NCI-H1048 (cell line): Measurements from ENCODE around the gene CIB4.

ENCODE experiments used
- DNase-seq: peaks from one replicate; lab custom pipeline; 2025; lab: John Stamatoyannopoulos, UW

CIB4 gene

DNA sequence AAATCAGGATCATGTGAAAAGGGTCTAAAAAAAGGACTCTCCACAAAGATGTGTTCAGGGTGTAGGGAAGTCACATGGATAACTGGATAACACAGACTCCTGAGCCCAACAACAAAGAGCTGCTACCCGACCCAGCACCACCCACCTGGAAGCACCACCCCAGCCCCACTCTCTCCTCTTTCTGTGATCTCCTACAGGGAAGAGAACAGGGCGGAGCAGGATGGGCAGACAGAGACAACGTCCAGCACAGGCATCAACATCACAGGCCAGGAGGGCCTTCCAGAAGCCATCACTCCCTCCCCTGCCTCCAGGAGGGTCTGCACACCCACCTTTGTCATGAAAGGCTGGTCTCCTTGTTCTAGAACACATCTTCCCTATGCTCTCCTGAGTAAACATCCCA, 1.3 kb upstream of the CIB4 start:
- no peak for DNase-seq

DNA sequence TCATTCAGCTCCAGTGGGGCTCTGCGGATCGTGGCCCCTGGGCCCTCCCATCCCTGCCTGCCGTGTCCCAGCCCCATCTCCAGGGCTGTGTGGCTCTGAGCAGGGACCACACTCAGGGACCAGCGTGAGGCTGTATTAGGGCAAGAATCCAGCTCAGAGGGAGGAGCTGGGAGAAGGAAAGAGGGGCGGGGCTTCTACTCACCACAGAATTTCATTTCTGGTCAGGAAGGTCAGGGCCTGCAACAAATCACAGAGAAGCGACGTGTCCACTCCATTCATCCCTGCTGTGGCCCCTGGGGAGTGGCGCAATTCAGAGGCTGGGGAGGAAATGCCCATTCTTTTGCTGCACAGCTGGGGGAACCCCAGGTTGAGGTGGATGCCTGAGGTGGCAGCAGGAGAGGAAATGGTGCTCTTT, 828 bp downstream of the CIB4 start:
- no peak for DNase-seq

- DNase-seq: no peak
These were observed 1.4 kb downstream of the CIB4 start for GRCh38 chr2:26639685-26640243.

- no peak for DNase-seq
These were observed 3.3 kb downstream of the CIB4 start for GRCh38 chr2:26637811-26638310.

DNA sequence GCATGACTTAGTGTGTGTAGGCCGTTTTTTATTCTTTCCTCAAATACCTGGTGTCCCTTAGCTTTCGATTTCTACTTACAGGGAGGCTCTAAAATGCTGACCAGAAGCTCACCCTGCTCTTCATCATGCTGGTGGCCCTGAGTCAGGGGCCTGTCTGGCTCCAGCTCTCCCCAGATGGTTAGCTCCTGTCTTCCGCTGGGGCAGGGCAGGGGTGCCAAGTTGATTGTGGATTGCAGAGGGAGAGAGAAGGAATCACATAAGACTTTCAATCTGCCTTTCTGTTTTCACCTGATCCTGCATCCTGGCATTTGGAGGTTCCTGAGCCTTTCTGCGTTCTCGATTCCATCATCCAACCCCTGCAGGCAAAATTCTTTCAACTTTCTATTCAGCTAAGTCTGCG, 4.2 kb downstream of the CIB4 start:
- no peak for DNase-seq

DNA sequence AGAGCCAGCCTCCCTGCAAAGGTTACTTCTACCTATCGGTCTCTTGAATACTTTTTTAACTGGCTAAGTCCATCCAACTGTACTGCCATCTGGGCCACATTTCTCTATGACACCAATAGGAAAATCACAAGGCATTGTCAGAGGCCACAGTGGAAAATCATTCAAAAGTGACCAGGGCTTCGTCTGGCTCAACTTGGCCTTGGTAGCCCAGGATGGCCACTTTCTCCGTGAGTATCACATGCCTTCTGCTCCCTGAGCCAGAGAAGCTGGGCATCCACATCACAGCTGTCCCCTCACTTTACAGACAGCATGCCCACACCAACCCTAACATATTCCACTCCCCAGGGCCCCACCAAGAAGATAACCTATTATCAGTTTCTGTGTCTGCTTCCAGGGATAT, 5.8 kb downstream of the CIB4 start:
- DNase-seq: no peak

- DNase-seq: no peak
These were observed 6.4 kb downstream of the CIB4 start for GRCh38 chr2:26634636-26635230.

DNA sequence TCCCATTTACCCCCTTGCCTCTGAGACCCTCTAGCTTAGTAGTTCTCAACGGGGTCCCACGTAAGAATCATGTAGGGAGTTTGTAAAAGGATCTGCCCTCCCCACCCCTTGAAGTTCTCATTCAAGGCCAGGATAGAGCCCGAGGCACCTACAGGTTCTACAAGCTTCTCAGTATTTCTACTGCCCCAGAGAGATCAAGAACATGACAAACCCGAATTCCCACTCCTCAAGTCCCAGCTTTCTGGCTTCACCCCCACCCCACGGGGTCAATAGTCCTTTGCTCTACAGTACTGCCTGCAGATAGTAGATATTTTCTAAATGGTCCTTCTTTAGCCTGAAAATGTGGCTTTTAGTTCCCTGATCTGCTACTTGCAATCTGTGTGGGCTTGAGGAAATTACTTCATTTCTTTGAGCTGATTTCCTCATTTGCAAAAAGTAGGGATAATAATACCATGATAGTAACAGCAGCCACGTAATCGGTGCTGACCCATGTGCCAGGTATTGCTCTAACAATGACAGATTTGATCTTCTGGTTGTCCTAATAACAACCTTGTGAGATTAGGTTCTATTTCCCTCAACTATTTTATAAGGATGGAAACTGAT, 7.1 kb downstream of the CIB4 start:
- no peak for DNase-seq

GRCh38 chr2:26633351-26633945, 7.7 kb downstream of the CIB4 start:
- no peak for DNase-seq

- DNase-seq: no peak
These were observed 8.5 kb downstream of the CIB4 start for GRCh38 chr2:26632624-26633185.

GRCh38 chr2:26631401-26632170, 9.6 kb downstream of the CIB4 start:
- no peak for DNase-seq

DNA sequence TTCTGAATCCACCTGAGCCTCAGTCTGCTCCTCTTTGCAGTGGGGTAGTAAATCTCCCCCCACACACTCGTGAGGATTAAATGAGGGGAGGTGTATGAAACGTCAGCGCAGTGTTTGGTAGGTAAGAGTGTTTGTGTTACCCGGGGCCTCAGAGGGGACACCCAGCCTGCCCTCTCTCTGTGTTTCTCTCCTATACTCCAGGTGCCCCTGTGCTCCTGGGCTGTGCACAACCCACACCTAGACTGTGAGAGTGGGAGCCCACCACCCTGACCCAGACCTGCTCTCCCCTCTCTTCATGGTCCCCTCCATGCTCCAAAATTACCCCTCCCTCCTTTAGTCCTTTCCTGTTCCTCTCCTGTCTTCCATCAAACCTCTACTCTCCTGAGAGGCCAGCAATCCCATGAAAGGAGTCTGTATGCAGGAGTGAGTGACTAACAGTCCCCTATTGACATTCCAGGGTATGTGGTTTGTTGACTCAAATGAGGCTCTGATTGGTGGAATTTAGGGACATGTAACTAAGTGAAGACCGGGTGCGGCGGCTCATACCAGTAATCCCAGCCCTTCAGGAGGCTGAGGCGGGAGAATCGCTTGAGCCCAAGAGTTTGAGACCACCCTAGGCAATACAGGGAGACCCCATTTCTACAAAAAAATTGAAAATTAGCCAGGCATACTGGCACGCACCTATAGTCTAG, 10.4 kb downstream of the CIB4 start:
- no peak for DNase-seq

DNA sequence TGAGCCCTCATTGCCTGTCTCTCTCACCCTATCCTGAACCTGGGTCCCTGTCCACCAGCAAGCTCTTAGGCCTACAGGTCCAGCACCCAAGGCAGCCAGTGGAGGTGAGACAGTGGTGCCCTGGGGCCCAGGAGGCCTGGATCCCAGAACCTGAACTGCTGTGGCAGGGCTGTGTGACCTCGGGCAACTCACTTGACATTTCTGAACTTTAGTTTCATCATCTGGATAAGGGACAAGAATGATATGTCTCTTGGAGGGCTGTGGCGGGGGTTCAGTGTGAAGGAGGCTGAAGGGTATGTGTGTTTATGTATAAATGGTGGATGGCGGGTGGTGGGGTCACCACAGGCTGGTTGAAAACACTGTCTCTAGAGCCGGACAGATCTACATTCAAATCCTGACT, 10.9 kb downstream of the CIB4 start:
- no peak for DNase-seq

DNA sequence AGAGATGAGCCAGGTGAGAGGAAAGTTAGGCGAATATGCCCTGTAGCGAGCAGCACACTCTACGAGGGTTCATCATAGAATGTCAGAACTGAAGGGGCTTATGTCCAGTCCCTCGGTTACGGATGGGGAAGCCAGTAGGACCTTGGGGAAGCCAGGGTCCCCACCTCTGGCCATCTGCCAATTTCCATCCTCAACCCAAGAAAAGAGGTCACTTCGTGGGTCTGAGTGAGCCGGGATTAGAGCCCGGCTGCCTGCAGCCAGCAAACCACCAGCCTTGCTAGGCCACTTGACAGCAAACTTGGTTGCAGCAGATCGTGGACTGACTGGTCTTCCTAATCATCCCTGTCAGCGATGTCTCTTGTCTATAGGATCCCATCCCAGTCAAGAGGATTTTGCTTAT, 11.4 kb downstream of the CIB4 start:
- no peak for DNase-seq

GRCh38 chr2:26629346-26629630, 11.9 kb downstream of the CIB4 start:
- DNase-seq: no peak

DNA sequence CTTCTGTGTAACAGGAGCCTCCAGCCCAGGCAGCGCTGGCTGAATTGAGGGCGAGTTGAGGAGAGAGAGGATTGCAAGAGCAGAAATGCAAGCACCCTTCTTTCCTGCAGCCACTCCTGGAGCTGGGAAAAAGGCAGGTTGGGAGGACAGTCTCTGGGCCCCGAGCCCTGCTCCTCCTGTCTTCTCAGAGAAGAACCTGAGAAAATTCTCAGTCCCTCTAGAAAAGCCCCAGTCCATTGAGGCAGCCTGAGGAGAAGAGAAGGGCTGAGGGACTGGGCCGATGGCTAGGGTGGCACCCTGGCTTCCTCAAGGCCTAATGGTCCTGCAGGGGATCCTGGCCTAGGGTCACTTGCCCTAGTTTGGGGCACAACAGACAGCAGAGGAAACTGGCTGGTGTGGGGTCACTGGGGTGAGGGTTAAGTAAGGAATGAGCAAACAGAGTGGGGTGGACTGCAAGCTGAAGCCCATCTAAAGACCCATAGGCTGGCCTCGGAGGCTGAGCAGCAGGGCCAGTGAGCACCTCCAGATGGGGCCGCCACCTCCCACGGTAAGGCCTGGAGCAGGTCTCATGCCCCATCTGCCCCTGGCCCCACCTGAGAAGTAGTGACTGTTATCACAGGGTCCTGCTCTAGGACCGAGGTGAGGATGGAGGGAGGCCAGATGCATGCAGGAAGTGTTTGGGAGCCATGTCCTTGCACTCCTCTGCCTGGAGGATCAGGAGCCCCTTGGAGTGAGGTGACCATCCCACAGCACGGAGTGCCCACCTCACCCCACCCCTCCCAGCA, 12.4 kb downstream of the CIB4 start:
- DNase-seq: no peak

- no peak for DNase-seq
These were observed 13.6 kb downstream of the CIB4 start for GRCh38 chr2:26627350-26628105.

- DNase-seq: no peak
These were observed 14.6 kb downstream of the CIB4 start for GRCh38 chr2:26626606-26627005.

DNA sequence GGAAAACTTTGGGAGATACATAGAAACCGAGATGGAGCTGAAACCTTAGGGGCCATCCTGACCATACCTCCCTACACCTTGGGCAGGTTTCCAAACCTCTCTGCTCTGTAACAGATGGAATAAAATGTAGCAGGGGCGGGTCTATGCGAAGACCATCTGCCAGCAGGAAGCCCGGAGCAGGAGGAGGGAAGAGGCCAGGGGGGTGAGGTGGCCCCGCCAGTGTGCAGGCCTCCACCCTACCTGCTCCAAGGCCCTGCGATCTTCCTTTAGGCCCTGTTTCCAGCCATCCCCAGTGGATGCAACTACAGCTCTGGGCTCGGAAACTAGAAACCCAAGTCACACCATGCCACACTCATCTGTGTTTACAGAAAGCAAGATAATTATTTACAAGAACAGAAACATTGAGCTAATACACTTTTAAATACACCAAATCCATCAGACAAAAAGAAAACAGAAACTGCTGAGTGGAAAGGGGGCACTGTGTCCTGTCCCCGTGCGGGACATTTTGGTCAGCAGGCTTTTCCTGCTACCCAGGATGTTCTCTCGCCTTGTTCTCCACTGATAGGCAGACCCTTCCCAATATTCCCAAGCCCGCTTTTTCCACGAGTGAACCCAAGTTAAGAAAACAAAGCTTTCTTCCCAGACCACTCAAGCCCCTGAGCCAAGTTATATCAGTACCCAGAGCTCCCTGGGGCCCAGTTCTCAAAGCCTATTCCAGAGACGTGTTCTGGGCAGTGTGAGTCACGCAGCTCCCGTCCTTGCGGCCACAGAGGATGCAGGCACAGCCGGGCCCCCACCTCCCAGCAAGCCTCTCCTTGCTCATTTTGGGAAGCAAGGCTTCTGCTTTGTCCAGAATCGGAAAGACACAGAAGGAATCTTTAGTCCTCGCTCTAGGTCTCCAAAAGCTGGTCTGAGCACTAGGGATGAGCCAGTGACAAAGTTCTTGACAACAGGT, 17.3 kb downstream of the CIB4 start:
- DNase-seq: no peak
